ENCODE results near the gene UGGT2. TPM values are rescaled to one million over a fixed set of nuclear protein-coding genes. Genes with fewer than 3 reads are reported as not detected.

The UGGT2 gene
- total and polyA plus RNA-seq, 2 donors (not counting 1 experiment from before 2014, with no cell fraction given): 0.39 to 6.7 TPM

DNA sequence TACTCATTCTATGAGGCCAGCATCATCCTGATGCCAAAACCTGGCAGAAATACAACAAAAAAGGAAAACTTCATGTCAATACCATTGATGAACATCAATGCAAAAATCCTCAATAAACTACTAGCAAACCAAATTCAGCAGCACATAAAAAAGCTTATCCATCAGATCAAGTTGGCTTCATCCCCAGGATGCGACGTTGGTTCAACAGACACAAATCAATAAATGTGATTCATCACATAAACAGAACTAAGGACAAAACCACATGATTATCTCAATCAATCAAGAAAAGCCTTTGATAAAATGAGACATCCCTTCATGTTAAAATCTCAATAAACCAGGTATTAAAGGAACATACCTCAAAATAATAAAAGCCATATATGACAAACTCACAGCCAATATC, 134.3 kb downstream of the UGGT2 start:
- Histone ChIP-seq H3K27ac (ENCODE audit: low read length in 2 of 2) (no peak overlapping the region), H3K4me2 (replicated peaks; ENCODE audit: low read depth, low read length, poor library complexity, severe bottlenecking) (no peak overlapping the region), H3K36me3 (replicated peaks in 1 of 2; ENCODE audit: control extremely low read depth in 1 of 2, control insufficient read depth in 1 of 2, extremely low read depth in 1 of 2, insufficient read depth in 2 of 2, low read length in 1 of 2) (no peaks in the 10 kb centered on the region), H3K9me3 (ENCODE audit: control extremely low read depth in 1 of 3, control insufficient read depth in 2 of 3, insufficient read depth in 1 of 3, low read length in 2 of 3) (no peaks in the 10 kb centered on the region), H2AFZ (ENCODE audit: insufficient read depth, low read depth, low read length, poor library complexity, severe bottlenecking) (no peak overlapping the region), H3K4me1 (ENCODE audit: control insufficient read depth in 2 of 2, insufficient read depth in 2 of 2, low read length in 2 of 2) (no peaks in the 10 kb centered on the region), H4K20me1 (ENCODE audit: control insufficient read depth, insufficient read depth, low read length, poor library complexity, severe bottlenecking) (no peaks in the 10 kb centered on the region), H3K27me3 (replicated peaks in 1 of 4; ENCODE audit: control extremely low read depth in 1 of 4, control insufficient read depth in 3 of 4, insufficient read depth in 4 of 4, low read length in 3 of 4) (no peaks in the 10 kb centered on the region), H3K4me3 (ENCODE audit: control extremely low read depth in 1 of 5, extremely low read depth in 1 of 5, insufficient read depth in 1 of 5, low read depth in 2 of 5, low read length in 4 of 5) (no peak overlapping the region), H3K79me2 (ENCODE audit: control insufficient read depth, insufficient read depth, low read length) (no peaks in the 10 kb centered on the region), H3K9ac (ENCODE audit: low read length) (no peak overlapping the region)
- H3K27me3 Mint-ChIP-seq: no peaks in the 10 kb centered on the region
- ChIA-PET CTCF (no interaction called here), POLR2A (no interaction called here)
- H3K9me3 Mint-ChIP-seq (ENCODE audit: insufficient read depth): no peaks in the 10 kb centered on the region
- no peak overlapping the region for H3K4me3 Mint-ChIP-seq
- TF ChIP-seq, protein P1, sequence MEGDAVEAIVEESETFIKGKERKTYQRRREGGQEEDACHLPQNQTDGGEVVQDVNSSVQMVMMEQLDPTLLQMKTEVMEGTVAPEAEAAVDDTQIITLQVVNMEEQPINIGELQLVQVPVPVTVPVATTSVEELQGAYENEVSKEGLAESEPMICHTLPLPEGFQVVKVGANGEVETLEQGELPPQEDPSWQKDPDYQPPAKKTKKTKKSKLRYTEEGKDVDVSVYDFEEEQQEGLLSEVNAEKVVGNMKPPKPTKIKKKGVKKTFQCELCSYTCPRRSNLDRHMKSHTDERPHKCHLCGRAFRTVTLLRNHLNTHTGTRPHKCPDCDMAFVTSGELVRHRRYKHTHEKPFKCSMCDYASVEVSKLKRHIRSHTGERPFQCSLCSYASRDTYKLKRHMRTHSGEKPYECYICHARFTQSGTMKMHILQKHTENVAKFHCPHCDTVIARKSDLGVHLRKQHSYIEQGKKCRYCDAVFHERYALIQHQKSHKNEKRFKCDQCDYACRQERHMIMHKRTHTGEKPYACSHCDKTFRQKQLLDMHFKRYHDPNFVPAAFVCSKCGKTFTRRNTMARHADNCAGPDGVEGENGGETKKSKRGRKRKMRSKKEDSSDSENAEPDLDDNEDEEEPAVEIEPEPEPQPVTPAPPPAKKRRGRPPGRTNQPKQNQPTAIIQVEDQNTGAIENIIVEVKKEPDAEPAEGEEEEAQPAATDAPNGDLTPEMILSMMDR (IDR thresholded peaks at IDR 0.05): no peak
- no peak for TF ChIP-seq EZH2 (IDR thresholded peaks at IDR 0.05; ENCODE audit: borderline replicate concordance, insufficient read depth, low read depth, low read length, poor library complexity, severe bottlenecking)
- DNase-seq (no peak), ATAC-seq (ENCODE audit: low read depth) (no peak)
- no peak overlapping the region for H3K27ac Mint-ChIP-seq
- WGBS (ENCODE audit: insufficient coverage): 100% methylated on average over 2 of the region's 2 CpGs
- intact Hi-C loops (cut with micrococcal nuclease): no loop called here
- H3K4me1 Mint-ChIP-seq: no peaks in the 10 kb centered on the region

DNA sequence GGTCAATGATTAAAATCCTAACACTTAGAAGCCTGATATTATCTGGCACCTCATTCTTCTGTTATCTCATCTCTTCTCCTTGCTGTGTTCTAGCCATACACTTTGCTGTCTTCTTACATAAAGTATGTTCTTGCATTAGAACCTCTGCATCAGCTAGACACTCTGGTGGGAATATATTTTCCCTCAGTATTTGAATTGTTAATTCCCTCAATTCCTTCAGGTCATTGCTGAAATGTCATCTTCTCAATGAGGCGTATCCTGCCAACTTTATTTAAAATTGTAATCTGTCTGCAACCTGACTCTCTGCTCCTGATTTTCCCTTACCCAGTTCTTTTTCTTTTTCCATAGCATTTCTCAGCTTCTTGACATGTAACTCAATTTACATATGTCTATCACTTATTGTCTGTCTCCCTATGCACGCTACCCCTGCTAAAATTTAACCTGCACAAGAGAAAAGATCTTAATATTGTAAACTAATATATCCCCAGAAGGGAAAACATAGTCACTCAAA, 138.2 kb downstream of the UGGT2 start:
- intact Hi-C loops (cut with micrococcal nuclease): no loop called here
- no peak overlapping the region for H3K4me2 ChIP-seq (replicated peaks; ENCODE audit: low read depth, low read length, poor library complexity, severe bottlenecking)
- H3K27ac ChIP-seq (ENCODE audit: low read length in 2 of 2): no peak overlapping the region
- Mint-ChIP-seq H3K9me3 (ENCODE audit: insufficient read depth) (peaks cover 4% of the 10 kb centered on the region), H3K27me3 (no peaks in the 10 kb centered on the region), H3K4me1 (no peaks in the 10 kb centered on the region), H3K27ac (no peak overlapping the region), H3K4me3 (no peak overlapping the region)
- no peak overlapping the region for H2AFZ ChIP-seq (ENCODE audit: insufficient read depth, low read depth, low read length, poor library complexity, severe bottlenecking)
- no peak for DNase-seq
- H3K36me3 ChIP-seq (replicated peaks in 1 of 2; ENCODE audit: control extremely low read depth in 1 of 2, control insufficient read depth in 1 of 2, extremely low read depth in 1 of 2, insufficient read depth in 2 of 2, low read length in 1 of 2): no peaks in the 10 kb centered on the region
- 100% methylated on average over 1 of the region's 2 CpGs for WGBS (ENCODE audit: insufficient coverage)
- no peak overlapping the region for H3K4me3 ChIP-seq (ENCODE audit: control extremely low read depth in 1 of 5, extremely low read depth in 1 of 5, insufficient read depth in 1 of 5, low read depth in 2 of 5, low read length in 4 of 5)
- POLR2A ChIA-PET: no interaction called here
- H3K4me1 ChIP-seq (ENCODE audit: control insufficient read depth in 2 of 2, insufficient read depth in 2 of 2, low read length in 2 of 2): no peaks in the 10 kb centered on the region
- H3K9me3 ChIP-seq (ENCODE audit: control extremely low read depth in 1 of 3, control insufficient read depth in 2 of 3, insufficient read depth in 1 of 3, low read length in 2 of 3): peaks cover 0 to 1% (median 0%) of the 10 kb centered on the region in 3 donors
- no peaks in the 10 kb centered on the region for H3K79me2 ChIP-seq (ENCODE audit: control insufficient read depth, insufficient read depth, low read length)
- TF ChIP-seq, protein P1 (IDR thresholded peaks at IDR 0.05): no peak
- TF ChIP-seq EZH2 (IDR thresholded peaks at IDR 0.05; ENCODE audit: borderline replicate concordance, insufficient read depth, low read depth, low read length, poor library complexity, severe bottlenecking): no peak
- no peak for ATAC-seq (ENCODE audit: low read depth)
- CTCF ChIA-PET: no interaction called here
- H4K20me1 ChIP-seq (ENCODE audit: control insufficient read depth, insufficient read depth, low read length, poor library complexity, severe bottlenecking): no peaks in the 10 kb centered on the region
- no peak overlapping the region for H3K9ac ChIP-seq (ENCODE audit: low read length)
- H3K27me3 ChIP-seq (replicated peaks in 1 of 4; ENCODE audit: control extremely low read depth in 1 of 4, control insufficient read depth in 3 of 4, insufficient read depth in 4 of 4, low read length in 3 of 4): no peaks in the 10 kb centered on the region
